Measurements from ENCODE around the gene SMIM24.
A peak's percentile ranks its signal among the peaks of the same experiment; 100 is the strongest.

DNA sequence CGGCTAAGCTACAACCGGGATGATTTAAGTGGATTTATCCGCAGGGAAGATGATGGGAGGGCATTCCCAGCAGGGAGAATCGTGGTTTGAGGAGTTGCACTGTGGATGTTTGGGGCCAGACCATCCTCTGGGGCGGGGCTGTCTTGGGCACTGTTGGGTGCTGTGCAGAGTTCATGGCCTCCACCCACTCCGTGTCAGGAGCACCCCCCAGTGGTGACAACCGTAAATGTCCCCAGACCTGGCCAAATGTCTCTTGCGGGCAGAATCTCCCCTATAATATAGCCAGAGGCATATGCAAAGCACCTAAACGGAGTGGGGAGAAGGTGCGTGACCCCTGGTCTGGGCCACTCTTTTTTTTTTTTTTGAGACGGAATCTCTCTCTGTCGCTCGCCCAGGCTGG lies 40.2 kb downstream of the SMIM24 start:
- TF ChIP-seq, protein P1, sequence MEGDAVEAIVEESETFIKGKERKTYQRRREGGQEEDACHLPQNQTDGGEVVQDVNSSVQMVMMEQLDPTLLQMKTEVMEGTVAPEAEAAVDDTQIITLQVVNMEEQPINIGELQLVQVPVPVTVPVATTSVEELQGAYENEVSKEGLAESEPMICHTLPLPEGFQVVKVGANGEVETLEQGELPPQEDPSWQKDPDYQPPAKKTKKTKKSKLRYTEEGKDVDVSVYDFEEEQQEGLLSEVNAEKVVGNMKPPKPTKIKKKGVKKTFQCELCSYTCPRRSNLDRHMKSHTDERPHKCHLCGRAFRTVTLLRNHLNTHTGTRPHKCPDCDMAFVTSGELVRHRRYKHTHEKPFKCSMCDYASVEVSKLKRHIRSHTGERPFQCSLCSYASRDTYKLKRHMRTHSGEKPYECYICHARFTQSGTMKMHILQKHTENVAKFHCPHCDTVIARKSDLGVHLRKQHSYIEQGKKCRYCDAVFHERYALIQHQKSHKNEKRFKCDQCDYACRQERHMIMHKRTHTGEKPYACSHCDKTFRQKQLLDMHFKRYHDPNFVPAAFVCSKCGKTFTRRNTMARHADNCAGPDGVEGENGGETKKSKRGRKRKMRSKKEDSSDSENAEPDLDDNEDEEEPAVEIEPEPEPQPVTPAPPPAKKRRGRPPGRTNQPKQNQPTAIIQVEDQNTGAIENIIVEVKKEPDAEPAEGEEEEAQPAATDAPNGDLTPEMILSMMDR (IDR thresholded peaks at IDR 0.05; ENCODE audit: insufficient read depth, low read length, poor library complexity, severe bottlenecking): peak; percentile 41
- no peak for TF ChIP-seq EZH2phosphoT487 (conservative IDR thresholded peaks at IDR 0.05; ENCODE audit: low read length)

All from SU-DHL-6 (cell line).